Posterior vena cava (tissue), 2 donors: Measurements from ENCODE around the gene DNAJC27. TPM values are rescaled to one million over a fixed set of nuclear protein-coding genes. Genes with fewer than 3 reads are reported as not detected.

Source experiments
- total RNA-seq, 2 donors: library from RNA; stranded (reverse); fragmentation: NEBNext Ultra II Directional; extraction: Animal tissue kit (Norgen Biotek cat#: 25700); gene quantifications; one replicate each; pipeline ENCODE4 v1.2.1, GENCODE V29; 2021
- donor health status: DM: yes; HTN: yes; CAD: no.
- donor health status: DM: yes; HTN: yes; CAD: no.

Gene DNAJC27
- total RNA-seq, 2 donors from 2014 or later = 5.6 to 7.2 TPM

Other genes with a start within 250 kb of the DNAJC27 start
- gene PTRHD1, start 178.6 kb downstream of the DNAJC27 start, total RNA-seq = 10 to 100 TPM; 13.7 to 14.2 TPM
- gene CENPO, start 178.5 kb downstream of the DNAJC27 start, total RNA-seq = 1 to 10 TPM; 2.6 to 3.9 TPM
- gene ADCY3, start 51.7 kb downstream of the DNAJC27 start, total RNA-seq = 100 to 1,000 TPM in 1 of 2 donors, 10 to 100 TPM in 1; 99.5 to 129 TPM
- 1 to 10 TPM; 1.7 TPM for gene EFR3B, start 70.1 kb upstream of the DNAJC27 start, total RNA-seq
- gene POMC, start 196.6 kb upstream of the DNAJC27 start, total RNA-seq = 1 to 10 TPM; 1.9 to 2.2 TPM